Measurements from ENCODE around the gene FAM124B.

The FAM124B gene

GRCh38 chr2:224333726-224334482 is 68.0 kb downstream of the FAM124B start:
- DNase-seq, result no peak

- no peak for DNase-seq
These were observed 70.2 kb downstream of the FAM124B start for GRCh38 chr2:224331698-224332097.

- DNase-seq, result no peak
These were observed 73.1 kb downstream of the FAM124B start for GRCh38 chr2:224328798-224329197.

All from DMS79 treated with DMSO at 0.1 percent for 48 hours (cell line).